Measurements from ENCODE around the gene SECTM1. TPM values are rescaled to one million over a fixed set of nuclear protein-coding genes. Genes with fewer than 3 reads are reported as not detected.

The SECTM1 gene
- total and polyA plus RNA-seq, 9 of the 15 experiments (the other 6 are each of a cell fraction or from before 2014, with no cell fraction given): 0.11 to 0.46 (median 0.18) TPM; not detected in 6

DNA sequence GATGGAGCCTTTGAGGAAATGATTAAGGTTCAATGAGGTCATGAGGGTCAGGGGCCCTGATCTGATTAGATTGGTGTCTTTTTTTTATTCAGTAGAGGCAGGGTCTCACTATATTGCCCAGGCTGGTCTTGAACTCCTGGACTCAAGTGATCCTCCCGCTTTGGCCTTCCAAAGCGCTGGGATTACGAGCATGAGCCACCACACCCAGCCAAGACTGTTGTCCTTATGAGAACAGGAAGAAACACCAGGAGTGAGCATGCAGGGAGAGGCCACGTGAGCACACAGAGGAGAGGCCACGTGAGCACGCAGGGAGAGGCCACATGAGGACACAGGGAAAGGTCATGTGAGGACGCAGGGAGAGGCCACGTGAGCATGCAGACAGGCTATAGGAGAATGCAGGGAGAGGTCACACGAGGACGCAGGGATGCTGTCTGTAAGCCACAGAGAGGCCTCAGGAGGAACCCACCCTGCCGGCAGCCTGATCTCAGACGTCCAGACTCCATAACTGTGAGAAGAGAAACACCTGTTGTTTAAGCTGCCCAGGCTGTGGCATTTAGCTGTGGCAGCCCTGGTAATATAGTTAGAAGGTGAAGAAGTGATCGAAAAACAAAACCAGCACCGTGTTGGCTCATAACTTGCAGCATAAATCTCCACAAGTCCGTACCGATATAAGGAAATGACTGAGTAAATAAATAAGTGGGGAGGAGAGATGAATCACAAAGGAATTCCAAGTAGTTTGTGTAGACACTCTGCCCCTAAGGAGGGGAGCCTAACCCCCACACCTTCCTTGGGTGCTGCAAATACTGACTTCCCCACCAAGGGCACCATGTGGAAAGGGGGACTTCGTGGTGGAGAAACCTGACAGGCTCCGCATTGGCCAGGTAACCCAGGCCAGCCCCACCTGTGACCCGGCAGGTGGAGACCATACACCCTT lies 45.4 kb downstream of the SECTM1 start (continued):
- TF ChIP-seq, protein P1, sequence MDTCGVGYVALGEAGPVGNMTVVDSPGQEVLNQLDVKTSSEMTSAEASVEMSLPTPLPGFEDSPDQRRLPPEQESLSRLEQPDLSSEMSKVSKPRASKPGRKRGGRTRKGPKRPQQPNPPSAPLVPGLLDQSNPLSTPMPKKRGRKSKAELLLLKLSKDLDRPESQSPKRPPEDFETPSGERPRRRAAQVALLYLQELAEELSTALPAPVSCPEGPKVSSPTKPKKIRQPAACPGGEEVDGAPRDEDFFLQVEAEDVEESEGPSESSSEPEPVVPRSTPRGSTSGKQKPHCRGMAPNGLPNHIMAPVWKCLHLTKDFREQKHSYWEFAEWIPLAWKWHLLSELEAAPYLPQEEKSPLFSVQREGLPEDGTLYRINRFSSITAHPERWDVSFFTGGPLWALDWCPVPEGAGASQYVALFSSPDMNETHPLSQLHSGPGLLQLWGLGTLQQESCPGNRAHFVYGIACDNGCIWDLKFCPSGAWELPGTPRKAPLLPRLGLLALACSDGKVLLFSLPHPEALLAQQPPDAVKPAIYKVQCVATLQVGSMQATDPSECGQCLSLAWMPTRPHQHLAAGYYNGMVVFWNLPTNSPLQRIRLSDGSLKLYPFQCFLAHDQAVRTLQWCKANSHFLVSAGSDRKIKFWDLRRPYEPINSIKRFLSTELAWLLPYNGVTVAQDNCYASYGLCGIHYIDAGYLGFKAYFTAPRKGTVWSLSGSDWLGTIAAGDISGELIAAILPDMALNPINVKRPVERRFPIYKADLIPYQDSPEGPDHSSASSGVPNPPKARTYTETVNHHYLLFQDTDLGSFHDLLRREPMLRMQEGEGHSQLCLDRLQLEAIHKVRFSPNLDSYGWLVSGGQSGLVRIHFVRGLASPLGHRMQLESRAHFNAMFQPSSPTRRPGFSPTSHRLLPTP (IDR thresholded peaks at IDR 0.05; ENCODE audit: borderline replicate concordance, extremely low read depth, insufficient read length): peak; percentile 37
- no peak for TF ChIP-seq NR1H2 (CRISPR knock-in tag; IDR thresholded peaks at IDR 0.05)
- no peak for TF ChIP-seq SMC3 (conservative IDR thresholded peaks at IDR 0.05; ENCODE audit: insufficient read depth, low read depth, low read length)
- peak; percentile 73 to 92 for TF ChIP-seq TBL1XR1 (IDR thresholded peaks at IDR 0.05; ENCODE audit: low read length in 2 of 2)
- TF ChIP-seq, protein P2, sequence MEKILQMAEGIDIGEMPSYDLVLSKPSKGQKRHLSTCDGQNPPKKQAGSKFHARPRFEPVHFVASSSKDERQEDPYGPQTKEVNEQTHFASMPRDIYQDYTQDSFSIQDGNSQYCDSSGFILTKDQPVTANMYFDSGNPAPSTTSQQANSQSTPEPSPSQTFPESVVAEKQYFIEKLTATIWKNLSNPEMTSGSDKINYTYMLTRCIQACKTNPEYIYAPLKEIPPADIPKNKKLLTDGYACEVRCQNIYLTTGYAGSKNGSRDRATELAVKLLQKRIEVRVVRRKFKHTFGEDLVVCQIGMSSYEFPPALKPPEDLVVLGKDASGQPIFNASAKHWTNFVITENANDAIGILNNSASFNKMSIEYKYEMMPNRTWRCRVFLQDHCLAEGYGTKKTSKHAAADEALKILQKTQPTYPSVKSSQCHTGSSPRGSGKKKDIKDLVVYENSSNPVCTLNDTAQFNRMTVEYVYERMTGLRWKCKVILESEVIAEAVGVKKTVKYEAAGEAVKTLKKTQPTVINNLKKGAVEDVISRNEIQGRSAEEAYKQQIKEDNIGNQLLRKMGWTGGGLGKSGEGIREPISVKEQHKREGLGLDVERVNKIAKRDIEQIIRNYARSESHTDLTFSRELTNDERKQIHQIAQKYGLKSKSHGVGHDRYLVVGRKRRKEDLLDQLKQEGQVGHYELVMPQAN (IDR thresholded peaks at IDR 0.05; ENCODE audit: borderline replicate concordance): peak; percentile 87; the same call in 1 of the 2 replicates
- peak; percentile 14; the same call in 1 of the 2 replicates for TF ChIP-seq ZNF239 (CRISPR knock-in tag; IDR thresholded peaks at IDR 0.05)
- TF ChIP-seq, protein P3, sequence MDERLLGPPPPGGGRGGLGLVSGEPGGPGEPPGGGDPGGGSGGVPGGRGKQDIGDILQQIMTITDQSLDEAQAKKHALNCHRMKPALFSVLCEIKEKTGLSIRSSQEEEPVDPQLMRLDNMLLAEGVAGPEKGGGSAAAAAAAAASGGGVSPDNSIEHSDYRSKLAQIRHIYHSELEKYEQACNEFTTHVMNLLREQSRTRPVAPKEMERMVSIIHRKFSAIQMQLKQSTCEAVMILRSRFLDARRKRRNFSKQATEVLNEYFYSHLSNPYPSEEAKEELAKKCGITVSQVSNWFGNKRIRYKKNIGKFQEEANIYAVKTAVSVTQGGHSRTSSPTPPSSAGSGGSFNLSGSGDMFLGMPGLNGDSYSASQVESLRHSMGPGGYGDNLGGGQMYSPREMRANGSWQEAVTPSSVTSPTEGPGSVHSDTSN (CRISPR knock-in tag; IDR thresholded peaks at IDR 0.05; ENCODE audit: low read depth): no peak
- TF ChIP-seq, protein P3 (tag; conservative IDR thresholded peaks at IDR 0.05; ENCODE audit: low read depth): peak; percentile 5; the same call in 1 of the 2 replicates
- peak; percentile 78 for TF ChIP-seq ZEB2 (IDR thresholded peaks at IDR 0.05)
- no peak for TF ChIP-seq NFE2 (IDR thresholded peaks at IDR 0.05; ENCODE audit: low read depth)
- no peak for TF ChIP-seq HMG20A (CRISPR knock-in tag; conservative IDR thresholded peaks at IDR 0.05)
- TF ChIP-seq, protein P4, sequence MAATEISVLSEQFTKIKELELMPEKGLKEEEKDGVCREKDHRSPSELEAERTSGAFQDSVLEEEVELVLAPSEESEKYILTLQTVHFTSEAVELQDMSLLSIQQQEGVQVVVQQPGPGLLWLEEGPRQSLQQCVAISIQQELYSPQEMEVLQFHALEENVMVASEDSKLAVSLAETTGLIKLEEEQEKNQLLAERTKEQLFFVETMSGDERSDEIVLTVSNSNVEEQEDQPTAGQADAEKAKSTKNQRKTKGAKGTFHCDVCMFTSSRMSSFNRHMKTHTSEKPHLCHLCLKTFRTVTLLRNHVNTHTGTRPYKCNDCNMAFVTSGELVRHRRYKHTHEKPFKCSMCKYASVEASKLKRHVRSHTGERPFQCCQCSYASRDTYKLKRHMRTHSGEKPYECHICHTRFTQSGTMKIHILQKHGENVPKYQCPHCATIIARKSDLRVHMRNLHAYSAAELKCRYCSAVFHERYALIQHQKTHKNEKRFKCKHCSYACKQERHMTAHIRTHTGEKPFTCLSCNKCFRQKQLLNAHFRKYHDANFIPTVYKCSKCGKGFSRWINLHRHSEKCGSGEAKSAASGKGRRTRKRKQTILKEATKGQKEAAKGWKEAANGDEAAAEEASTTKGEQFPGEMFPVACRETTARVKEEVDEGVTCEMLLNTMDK (IDR thresholded peaks at IDR 0.05; ENCODE audit: borderline replicate concordance, insufficient read depth, low read depth, low read length, poor library complexity, severe bottlenecking): no peak
- TF ChIP-seq, protein P5, sequence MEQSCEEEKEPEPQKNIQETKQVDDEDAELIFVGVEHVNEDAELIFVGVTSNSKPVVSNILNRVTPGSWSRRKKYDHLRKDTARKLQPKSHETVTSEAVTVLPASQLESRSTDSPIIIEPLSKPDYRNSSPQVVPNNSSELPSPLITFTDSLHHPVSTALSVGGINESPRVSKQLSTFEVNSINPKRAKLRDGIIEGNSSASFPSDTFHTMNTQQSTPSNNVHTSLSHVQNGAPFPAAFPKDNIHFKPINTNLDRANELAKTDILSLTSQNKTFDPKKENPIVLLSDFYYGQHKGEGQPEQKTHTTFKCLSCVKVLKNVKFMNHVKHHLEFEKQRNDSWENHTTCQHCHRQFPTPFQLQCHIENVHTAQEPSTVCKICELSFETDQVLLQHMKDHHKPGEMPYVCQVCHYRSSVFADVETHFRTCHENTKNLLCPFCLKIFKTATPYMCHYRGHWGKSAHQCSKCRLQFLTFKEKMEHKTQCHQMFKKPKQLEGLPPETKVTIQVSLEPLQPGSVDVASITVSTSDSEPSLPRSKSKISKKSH (CRISPR knock-in tag; IDR thresholded peaks at IDR 0.05): no peak
- TF ChIP-seq ZBTB17 (CRISPR knock-in tag; IDR thresholded peaks at IDR 0.05): 0 out of 2 replicates have a peak, but pooled peaks have one; percentile 27
